ENCODE measurements around the gene TGFB1I1.

DNA sequence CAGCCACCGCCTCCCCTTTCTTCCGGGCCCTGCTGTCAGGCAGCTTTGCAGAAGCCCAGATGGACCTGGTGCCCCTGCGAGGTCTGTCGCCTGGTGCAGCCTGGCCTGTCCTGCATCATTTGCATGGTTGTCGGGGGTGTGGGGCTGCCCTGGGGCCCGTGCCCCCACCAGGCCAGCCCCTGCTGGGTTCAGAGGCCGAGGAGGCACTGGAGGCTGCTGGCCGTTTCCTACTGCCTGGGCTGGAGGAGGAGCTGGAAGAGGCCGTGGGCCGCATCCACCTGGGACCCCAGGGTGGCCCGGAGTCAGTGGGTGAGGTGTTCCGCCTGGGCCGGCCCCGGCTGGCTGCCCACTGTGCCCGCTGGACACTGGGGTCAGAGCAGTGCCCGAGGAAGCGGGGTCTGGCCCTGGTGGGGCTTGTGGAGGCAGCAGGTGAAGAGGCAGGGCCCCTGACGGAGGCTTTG is 5.5 kb upstream of the TGFB1I1 start:
- TF ChIP-seq, protein P1, sequence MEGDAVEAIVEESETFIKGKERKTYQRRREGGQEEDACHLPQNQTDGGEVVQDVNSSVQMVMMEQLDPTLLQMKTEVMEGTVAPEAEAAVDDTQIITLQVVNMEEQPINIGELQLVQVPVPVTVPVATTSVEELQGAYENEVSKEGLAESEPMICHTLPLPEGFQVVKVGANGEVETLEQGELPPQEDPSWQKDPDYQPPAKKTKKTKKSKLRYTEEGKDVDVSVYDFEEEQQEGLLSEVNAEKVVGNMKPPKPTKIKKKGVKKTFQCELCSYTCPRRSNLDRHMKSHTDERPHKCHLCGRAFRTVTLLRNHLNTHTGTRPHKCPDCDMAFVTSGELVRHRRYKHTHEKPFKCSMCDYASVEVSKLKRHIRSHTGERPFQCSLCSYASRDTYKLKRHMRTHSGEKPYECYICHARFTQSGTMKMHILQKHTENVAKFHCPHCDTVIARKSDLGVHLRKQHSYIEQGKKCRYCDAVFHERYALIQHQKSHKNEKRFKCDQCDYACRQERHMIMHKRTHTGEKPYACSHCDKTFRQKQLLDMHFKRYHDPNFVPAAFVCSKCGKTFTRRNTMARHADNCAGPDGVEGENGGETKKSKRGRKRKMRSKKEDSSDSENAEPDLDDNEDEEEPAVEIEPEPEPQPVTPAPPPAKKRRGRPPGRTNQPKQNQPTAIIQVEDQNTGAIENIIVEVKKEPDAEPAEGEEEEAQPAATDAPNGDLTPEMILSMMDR (IDR thresholded peaks at IDR 0.05) = no peak
- no peak for TF ChIP-seq EZH2 (IDR thresholded peaks at IDR 0.05; ENCODE audit: borderline replicate concordance, insufficient read depth, low read depth, low read length, poor library complexity, severe bottlenecking)
